A204.1 (cell line): ENCODE measurements around the gene ZNF846.
"Not testable (repeated sequence)": the region's sequence is repeated elsewhere in the genome, so short reads cannot be mapped to it uniquely, and the experiment has no call there.

ENCODE experiments used
- FAIRE-seq: peaks from 2 replicates; lab custom pipeline; 2012; peaks lifted over from hg19 to GRCh38; lab: Jason Lieb, UNC

The ZNF846 gene

GRCh38 chr19:9784163-9784496 is 15.6 kb upstream of the ZNF846 start:
- FAIRE-seq = not testable (repeated sequence)

DNA sequence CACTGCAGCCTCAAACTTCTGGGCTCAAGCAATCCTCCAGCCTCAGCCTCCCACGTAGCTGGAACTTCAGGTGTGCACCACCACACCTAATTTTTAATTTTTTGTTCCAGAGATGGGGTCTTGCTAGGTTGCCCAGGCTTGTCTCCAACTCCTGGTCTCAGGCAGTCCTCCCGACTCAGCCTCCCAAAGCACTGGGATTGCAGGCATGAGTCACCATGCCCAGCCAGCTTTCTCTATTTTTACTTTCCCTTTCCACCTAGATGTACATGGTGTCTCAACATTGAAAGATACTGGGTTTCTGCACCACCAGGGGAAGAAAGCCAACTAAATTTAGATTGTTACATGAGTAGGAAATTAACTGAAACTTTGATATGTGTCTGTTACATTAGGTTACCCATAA is 13.8 kb upstream of the ZNF846 start:
- FAIRE-seq = no peak

DNA sequence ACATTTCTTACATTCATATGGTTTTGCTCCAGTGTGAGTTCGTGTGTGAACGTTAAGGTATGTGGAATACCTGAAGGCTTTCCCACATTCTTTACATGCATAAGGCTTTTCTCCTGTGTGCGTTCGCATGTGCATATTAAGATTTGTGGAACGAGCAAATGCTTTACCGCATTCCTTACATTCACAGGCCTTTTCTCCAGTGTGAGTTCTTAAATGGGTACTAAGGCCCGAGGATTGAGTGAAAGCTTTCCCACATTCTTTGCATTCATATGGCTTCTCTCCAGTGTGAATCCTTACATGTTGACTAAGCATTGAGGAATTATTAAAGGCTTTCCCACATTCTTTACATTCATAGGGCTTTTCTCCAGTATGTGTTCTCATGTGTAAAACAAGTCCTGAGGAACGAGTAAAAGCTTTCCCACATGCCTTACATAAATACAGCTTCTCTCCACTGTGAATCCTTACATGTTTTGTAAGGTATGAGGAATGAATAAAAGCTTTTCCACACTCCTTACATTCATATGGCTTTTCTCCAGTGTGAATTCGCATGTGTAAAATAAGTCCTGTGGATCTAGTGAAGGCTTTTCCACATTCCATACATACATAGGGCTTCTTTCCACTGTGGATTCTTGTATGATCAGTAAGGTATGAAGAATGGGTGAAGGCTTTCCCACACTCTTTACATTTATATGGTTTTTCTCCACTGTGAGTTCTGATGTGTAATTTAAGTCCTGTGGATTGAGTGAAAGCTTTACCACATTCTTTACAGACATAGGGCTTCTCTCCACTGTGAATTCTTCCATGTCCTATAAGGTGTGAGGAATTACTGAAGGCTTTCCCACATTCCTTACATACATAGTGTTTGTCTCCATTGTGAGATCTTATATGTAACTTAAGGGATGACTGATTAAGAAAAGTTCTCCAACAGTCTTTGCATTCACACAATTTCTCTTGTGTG is 10.7 kb downstream of the ZNF846 start:
- FAIRE-seq = no peak

DNA sequence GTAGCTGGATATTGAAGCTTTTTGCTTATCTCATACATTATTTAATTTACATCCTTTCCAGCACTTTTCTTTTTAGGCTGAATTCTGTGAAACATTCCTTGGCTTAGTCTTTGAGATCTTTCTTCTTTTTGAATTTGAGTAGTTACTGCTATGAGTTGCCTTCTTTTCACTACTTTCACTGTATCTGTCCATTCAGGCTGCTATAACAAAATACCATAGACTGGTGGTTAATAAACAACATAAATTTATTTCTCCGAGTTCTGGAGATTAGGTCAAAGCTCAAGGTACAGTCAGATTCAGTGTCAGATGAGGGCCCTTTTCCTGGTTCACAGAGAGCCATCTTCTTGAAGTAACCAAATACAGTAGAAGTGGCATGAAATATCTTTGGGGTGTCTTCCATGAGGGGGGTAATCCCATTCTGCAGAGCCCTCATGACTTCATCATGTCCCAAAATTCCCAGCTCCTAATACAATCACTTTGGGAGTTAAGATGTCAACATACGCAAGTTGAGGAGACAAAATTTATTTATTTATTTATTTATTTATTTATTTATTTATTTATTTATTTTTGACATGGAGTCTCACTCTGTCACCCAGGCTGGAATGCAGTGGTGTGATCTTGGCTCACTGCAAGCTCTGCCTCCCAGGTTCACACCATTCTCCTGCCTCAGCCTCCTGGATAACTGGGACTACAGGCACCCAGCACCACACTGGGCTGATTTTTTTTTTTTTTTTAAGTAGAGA is 15.7 kb downstream of the ZNF846 start:
- no peak for FAIRE-seq

GRCh38 chr19:9751446-9751845 is 17.1 kb downstream of the ZNF846 start:
- no peak for FAIRE-seq

GRCh38 chr19:9741476-9742171 is 26.9 kb downstream of the ZNF846 start:
- FAIRE-seq = no peak

DNA sequence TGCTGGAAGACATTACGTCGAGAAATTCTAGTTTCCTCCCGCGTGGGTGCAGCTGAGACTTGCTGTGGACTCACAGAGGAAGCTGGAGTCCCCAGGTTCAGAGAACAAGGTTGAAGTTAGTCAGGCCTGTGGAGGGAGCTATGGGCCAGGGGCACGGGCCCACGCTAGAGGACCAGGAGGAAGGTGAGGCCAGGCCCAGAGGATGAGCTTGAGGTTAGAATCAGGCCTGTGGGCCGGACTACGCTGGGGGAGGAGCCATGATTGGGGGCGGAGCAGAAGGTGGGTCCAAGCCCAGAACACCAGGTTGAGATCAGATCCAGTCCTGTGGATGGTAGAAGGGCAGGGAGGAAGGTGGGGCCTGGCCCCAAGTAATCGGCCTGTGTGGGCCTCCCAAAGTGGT is 32.6 kb downstream of the ZNF846 start:
- FAIRE-seq = no peak

- not testable (repeated sequence) for FAIRE-seq
Measured at GRCh38 chr19:9730056-9730455, 38.5 kb downstream of the ZNF846 start.

DNA sequence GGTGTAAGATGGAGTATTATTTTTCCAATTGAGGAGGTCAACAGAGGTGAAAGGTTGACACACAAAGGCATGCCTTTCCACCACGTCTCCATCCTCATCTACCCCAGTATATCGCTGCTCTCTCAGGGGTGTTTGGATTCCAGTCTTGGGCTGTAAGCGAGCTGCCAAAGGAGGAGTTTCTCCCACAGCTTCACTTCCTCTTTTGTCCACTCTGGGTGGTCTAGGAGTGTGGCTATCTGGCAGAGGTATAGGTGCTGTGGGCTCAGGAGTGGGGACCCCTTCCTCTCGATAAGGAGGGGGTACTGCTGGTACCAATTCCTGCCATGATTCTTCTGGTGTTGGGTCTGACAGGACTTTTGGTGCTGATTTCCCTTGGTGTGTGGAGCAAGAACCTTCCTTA is 39.4 kb downstream of the ZNF846 start:
- no peak for FAIRE-seq

DNA sequence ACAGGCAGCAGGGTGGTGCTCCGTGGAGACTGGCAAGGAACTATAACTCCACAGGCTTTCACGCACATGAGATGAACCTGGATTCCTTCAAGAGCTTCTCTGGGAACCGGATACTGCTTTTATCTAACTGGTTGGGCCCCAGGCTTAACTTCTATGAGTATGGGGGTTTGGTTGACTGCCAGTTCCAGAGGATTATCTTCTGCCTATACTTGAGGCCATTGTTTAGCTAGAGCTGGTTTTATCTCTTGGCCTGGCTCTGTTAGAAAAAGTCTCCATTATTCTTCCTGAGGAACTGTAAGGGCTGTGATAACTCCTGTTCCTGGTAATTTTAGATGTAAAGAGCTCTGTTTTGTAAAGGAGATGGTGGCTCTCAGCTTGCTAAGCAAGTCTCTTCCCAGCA is 40.9 kb downstream of the ZNF846 start:
- no peak for FAIRE-seq

- not testable (repeated sequence) for FAIRE-seq
Measured at GRCh38 chr19:9725508-9726201, 42.9 kb downstream of the ZNF846 start.

- FAIRE-seq = no peak
Measured at GRCh38 chr19:9724157-9724556, 44.4 kb downstream of the ZNF846 start.

GRCh38 chr19:9721861-9722260 is 46.7 kb downstream of the ZNF846 start:
- FAIRE-seq = no peak

DNA sequence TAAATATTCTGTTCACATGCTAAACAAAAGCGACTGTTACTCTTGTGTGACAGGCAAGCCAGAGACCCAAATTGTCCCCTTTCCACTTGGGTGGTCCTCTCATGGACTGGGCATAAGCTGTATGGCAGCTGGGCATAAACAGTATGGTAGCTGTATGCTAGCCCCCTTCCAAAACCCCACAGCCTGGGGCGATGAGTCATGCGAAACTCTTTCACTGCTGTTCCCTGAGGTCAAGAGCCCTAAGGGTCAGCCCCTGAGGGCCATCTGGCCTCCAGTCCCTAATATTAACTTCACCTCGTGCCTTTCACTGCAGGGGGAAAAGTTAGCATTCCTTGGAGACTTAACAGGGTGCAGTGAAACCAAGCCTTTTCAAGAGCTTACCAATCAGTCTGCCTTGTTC is 48.0 kb downstream of the ZNF846 start:
- FAIRE-seq = no peak

GRCh38 chr19:9711815-9712214 is 56.7 kb downstream of the ZNF846 start:
- no peak for FAIRE-seq

DNA sequence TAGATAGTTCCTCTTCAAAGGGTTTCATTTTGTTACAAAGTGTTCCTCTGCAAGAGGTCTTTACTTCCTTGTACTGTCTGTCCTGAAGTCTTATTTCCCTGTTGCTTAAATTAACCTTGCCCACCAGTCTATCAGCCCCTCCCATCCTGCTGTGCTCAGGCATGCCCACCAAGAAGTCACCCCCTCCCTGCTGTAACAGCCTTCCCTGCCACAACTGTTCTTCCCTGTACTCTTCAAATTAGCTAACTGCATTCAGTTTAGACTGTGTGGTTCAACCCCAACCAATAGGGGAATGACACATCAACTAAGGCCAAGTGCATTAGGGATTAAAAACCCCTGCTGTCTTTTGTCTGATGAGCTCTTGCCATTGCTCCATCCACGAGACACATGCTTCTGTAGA is 59.2 kb downstream of the ZNF846 start:
- no peak for FAIRE-seq

DNA sequence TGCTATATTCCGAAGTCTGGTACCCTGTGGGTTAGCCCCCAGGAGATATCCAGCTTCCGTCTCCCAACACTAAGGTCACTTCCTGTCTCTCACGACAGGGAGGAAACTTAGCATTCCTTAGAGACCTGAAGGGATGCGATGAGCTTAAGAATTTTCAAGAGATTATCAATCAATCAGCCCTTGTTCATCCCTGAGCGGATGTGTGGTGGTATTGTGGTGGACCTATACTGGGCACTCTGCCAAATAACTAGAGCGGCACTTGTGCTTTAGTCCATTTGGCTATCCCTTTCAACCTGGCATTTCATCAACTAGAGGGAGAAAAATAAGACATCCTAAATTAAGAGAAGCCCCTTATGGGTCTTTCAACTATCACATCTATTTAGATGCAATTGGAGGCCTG is 62.7 kb downstream of the ZNF846 start:
- FAIRE-seq = no peak

DNA sequence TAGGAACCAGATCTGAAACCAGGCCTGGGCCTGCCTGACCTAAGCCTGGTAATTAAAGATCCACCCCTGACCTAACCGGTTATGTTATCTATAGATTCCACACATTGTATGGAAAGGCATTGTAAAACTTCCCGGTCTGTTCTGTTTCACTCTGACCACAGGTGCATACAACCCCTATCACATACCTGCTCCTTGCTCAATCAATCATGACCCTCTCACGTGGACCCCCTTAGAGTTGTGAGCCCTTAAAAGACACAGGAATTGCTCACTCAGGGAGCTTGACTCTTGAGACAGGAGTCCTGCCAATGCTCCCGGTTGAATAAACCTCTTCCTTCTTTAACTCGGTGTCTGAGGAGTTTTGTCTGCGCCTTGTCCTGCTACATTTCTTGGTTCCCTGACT is 66.4 kb downstream of the ZNF846 start:
- FAIRE-seq = no peak
